ENCODE measurements around the gene FMN2.
A peak's percentile ranks its signal among the peaks of the same experiment; 100 is the strongest.

FMN2 gene

GRCh38 chr1:240084749-240085148 is 6.9 kb upstream of the FMN2 start:
- Histone ChIP-seq H3K9me3 (ENCODE audit: insufficient read depth, low read depth, low read length) (no peaks in the 10 kb centered on the region), H3K14ac (ENCODE audit: low read length) (no peak overlapping the region), H2BK12ac (ENCODE audit: low read length) (no peak overlapping the region), H3K27ac (ENCODE audit: low read depth, low read length) (no peak overlapping the region), H2BK120ac (ENCODE audit: insufficient read depth, low read length, poor library complexity) (no peak overlapping the region), H3K4me3 (ENCODE audit: low read depth, low read length) (no peak overlapping the region), H2AFZ (ENCODE audit: insufficient read depth, low read length, poor library complexity) (no peak overlapping the region), H2BK5ac (ENCODE audit: low read depth, low read length, poor library complexity) (no peak overlapping the region), H3K23ac (ENCODE audit: low read length) (no peak overlapping the region), H3K4me1 (ENCODE audit: control insufficient read depth in 1 of 2, insufficient read depth in 2 of 2, low read length in 2 of 2) (no peaks in the 10 kb centered on the region), H4K91ac (ENCODE audit: low read depth, low read length) (no peak overlapping the region), H4K12ac (ENCODE audit: low read depth, low read length) (no peak overlapping the region), H3K18ac (ENCODE audit: low read length) (no peak overlapping the region), H4K8ac (ENCODE audit: low read depth, low read length) (no peak overlapping the region), H3K9ac (ENCODE audit: low read length) (no peak overlapping the region), H3K36me3 (ENCODE audit: control insufficient read depth in 1 of 2, insufficient read depth in 2 of 2, low read length in 2 of 2) (no peaks in the 10 kb centered on the region), H3K79me1 (ENCODE audit: low read length) (no peaks in the 10 kb centered on the region), H3K4me2 (ENCODE audit: low read length) (no peak overlapping the region), H3K4ac (ENCODE audit: low read depth, low read length) (no peak overlapping the region), H2AK5ac (ENCODE audit: low read length) (no peak overlapping the region), H3K79me2 (ENCODE audit: control insufficient read depth, insufficient read depth, low read length, poor library complexity) (no peaks in the 10 kb centered on the region), H3K27me3 (ENCODE audit: insufficient read depth, low read length) (peaks cover under 1% of the 10 kb centered on the region)
- no peak for DNase-seq
- WGBS (ENCODE audit: extremely low coverage, insufficient coverage, insufficient read length), result no CpG with 5 or more reads among the region's 8 CpGs

GRCh38 chr1:240086726-240087125 is 5.0 kb upstream of the FMN2 start:
- no peaks in the 10 kb centered on the region for H3K36me3 ChIP-seq (ENCODE audit: control insufficient read depth in 1 of 2, insufficient read depth in 2 of 2, low read length in 2 of 2)
- no peak overlapping the region for H2AFZ ChIP-seq (ENCODE audit: insufficient read depth, low read length, poor library complexity)
- no peaks in the 10 kb centered on the region for H3K79me2 ChIP-seq (ENCODE audit: control insufficient read depth, insufficient read depth, low read length, poor library complexity)
- WGBS (ENCODE audit: extremely low coverage, insufficient coverage, insufficient read length), result 100% methylated on average over 1 of the region's 1 CpG
- H3K79me1 ChIP-seq (ENCODE audit: low read length), result no peaks in the 10 kb centered on the region
- H2BK12ac ChIP-seq (ENCODE audit: low read length), result no peak overlapping the region
- no peak overlapping the region for H4K8ac ChIP-seq (ENCODE audit: low read depth, low read length)
- no peak overlapping the region for H2BK120ac ChIP-seq (ENCODE audit: insufficient read depth, low read length, poor library complexity)
- peak in 1 of 2 donors; percentile 13 for DNase-seq
- H3K4me1 ChIP-seq (ENCODE audit: control insufficient read depth in 1 of 2, insufficient read depth in 2 of 2, low read length in 2 of 2), result peaks cover 0 to under 1% of the 10 kb centered on the region in 2 experiments
- no peak overlapping the region for H3K23ac ChIP-seq (ENCODE audit: low read length)
- no peak overlapping the region for H3K9ac ChIP-seq (ENCODE audit: low read length)
- H4K12ac ChIP-seq (ENCODE audit: low read depth, low read length), result no peak overlapping the region
- no peaks in the 10 kb centered on the region for H3K9me3 ChIP-seq (ENCODE audit: insufficient read depth, low read depth, low read length)
- H3K14ac ChIP-seq (ENCODE audit: low read length), result no peak overlapping the region
- H2BK5ac ChIP-seq (ENCODE audit: low read depth, low read length, poor library complexity), result no peak overlapping the region
- no peak overlapping the region for H3K27ac ChIP-seq (ENCODE audit: low read depth, low read length)
- no peak overlapping the region for H4K91ac ChIP-seq (ENCODE audit: low read depth, low read length)
- H3K18ac ChIP-seq (ENCODE audit: low read length), result no peak overlapping the region
- H3K4me3 ChIP-seq (ENCODE audit: low read depth, low read length), result no peak overlapping the region
- H3K4me2 ChIP-seq (ENCODE audit: low read length), result no peak overlapping the region
- no peak overlapping the region for H2AK5ac ChIP-seq (ENCODE audit: low read length)
- no peak overlapping the region for H3K4ac ChIP-seq (ENCODE audit: low read depth, low read length)
- H3K27me3 ChIP-seq (ENCODE audit: insufficient read depth, low read length), result peaks cover 9% of the 10 kb centered on the region

- H3K79me2 ChIP-seq (ENCODE audit: control insufficient read depth, insufficient read depth, low read length, poor library complexity), result no peaks in the 10 kb centered on the region
These were observed 1.7 kb upstream of the FMN2 start for GRCh38 chr1:240090014-240090413.

GRCh38 chr1:240090957-240091600 is 604 bp upstream of the FMN2 start:
- WGBS (ENCODE audit: extremely low coverage, insufficient coverage, insufficient read length), result no CpG with 5 or more reads among the region's 5 CpGs
- no peak overlapping the region for H3K18ac ChIP-seq (ENCODE audit: low read length)
- H2BK5ac ChIP-seq (ENCODE audit: low read depth, low read length, poor library complexity), result no peak overlapping the region
- no peak overlapping the region for H4K91ac ChIP-seq (ENCODE audit: low read depth, low read length)
- no peaks in the 10 kb centered on the region for H3K36me3 ChIP-seq (ENCODE audit: control insufficient read depth in 1 of 2, insufficient read depth in 2 of 2, low read length in 2 of 2)
- no peak overlapping the region for H3K4ac ChIP-seq (ENCODE audit: low read depth, low read length)
- no peak overlapping the region for H3K4me3 ChIP-seq (ENCODE audit: low read depth, low read length)
- H3K79me2 ChIP-seq (ENCODE audit: control insufficient read depth, insufficient read depth, low read length, poor library complexity), result no peaks in the 10 kb centered on the region
- no peaks in the 10 kb centered on the region for H3K9me3 ChIP-seq (ENCODE audit: insufficient read depth, low read depth, low read length)
- no peak overlapping the region for H3K9ac ChIP-seq (ENCODE audit: low read length)
- H3K14ac ChIP-seq (ENCODE audit: low read length), result no peak overlapping the region
- peaks cover 32% of the 10 kb centered on the region for H3K27me3 ChIP-seq (ENCODE audit: insufficient read depth, low read length)
- H2BK12ac ChIP-seq (ENCODE audit: low read length), result no peak overlapping the region
- H3K79me1 ChIP-seq (ENCODE audit: low read length), result no peaks in the 10 kb centered on the region
- no peak for DNase-seq
- H2BK120ac ChIP-seq (ENCODE audit: insufficient read depth, low read length, poor library complexity), result no peak overlapping the region
- no peak overlapping the region for H2AK5ac ChIP-seq (ENCODE audit: low read length)
- no peak overlapping the region for H3K23ac ChIP-seq (ENCODE audit: low read length)
- H3K27ac ChIP-seq (ENCODE audit: low read depth, low read length), result no peak overlapping the region
- peaks cover 5 to 17% of the 10 kb centered on the region in 2 experiments for H3K4me1 ChIP-seq (ENCODE audit: control insufficient read depth in 1 of 2, insufficient read depth in 2 of 2, low read length in 2 of 2)
- H3K4me2 ChIP-seq (ENCODE audit: low read length), result peak overlapping the region; percentile 86
- no peak overlapping the region for H4K8ac ChIP-seq (ENCODE audit: low read depth, low read length)
- H4K12ac ChIP-seq (ENCODE audit: low read depth, low read length), result no peak overlapping the region
- H2AFZ ChIP-seq (ENCODE audit: insufficient read depth, low read length, poor library complexity), result no peak overlapping the region

More at GRCh38 chr1:240090014-240090413, 1.7 kb upstream of the FMN2 start:
- H3K18ac ChIP-seq (ENCODE audit: low read length), result no peak overlapping the region
- no peak overlapping the region for H3K4me2 ChIP-seq (ENCODE audit: low read length)
- no peak overlapping the region for H4K91ac ChIP-seq (ENCODE audit: low read depth, low read length)
- no peak overlapping the region for H2BK5ac ChIP-seq (ENCODE audit: low read depth, low read length, poor library complexity)
- no peak overlapping the region for H4K8ac ChIP-seq (ENCODE audit: low read depth, low read length)
- peaks cover 5 to 17% of the 10 kb centered on the region in 2 experiments for H3K4me1 ChIP-seq (ENCODE audit: control insufficient read depth in 1 of 2, insufficient read depth in 2 of 2, low read length in 2 of 2)
- no peak overlapping the region for H3K14ac ChIP-seq (ENCODE audit: low read length)
- no peak overlapping the region for H2BK12ac ChIP-seq (ENCODE audit: low read length)
- WGBS (ENCODE audit: extremely low coverage, insufficient coverage, insufficient read length), result no CpG with 5 or more reads among the region's 2 CpGs
- H3K4ac ChIP-seq (ENCODE audit: low read depth, low read length), result no peak overlapping the region
- no peak overlapping the region for H3K23ac ChIP-seq (ENCODE audit: low read length)
- peaks cover 32% of the 10 kb centered on the region for H3K27me3 ChIP-seq (ENCODE audit: insufficient read depth, low read length)
- no peak for DNase-seq
- no peaks in the 10 kb centered on the region for H3K36me3 ChIP-seq (ENCODE audit: control insufficient read depth in 1 of 2, insufficient read depth in 2 of 2, low read length in 2 of 2)
- no peak overlapping the region for H2BK120ac ChIP-seq (ENCODE audit: insufficient read depth, low read length, poor library complexity)
- H2AK5ac ChIP-seq (ENCODE audit: low read length), result no peak overlapping the region
- H3K9ac ChIP-seq (ENCODE audit: low read length), result no peak overlapping the region
- no peak overlapping the region for H4K12ac ChIP-seq (ENCODE audit: low read depth, low read length)
- no peaks in the 10 kb centered on the region for H3K79me1 ChIP-seq (ENCODE audit: low read length)
- no peak overlapping the region for H3K27ac ChIP-seq (ENCODE audit: low read depth, low read length)
- H3K9me3 ChIP-seq (ENCODE audit: insufficient read depth, low read depth, low read length), result no peaks in the 10 kb centered on the region
- no peak overlapping the region for H3K4me3 ChIP-seq (ENCODE audit: low read depth, low read length)
- no peak overlapping the region for H2AFZ ChIP-seq (ENCODE audit: insufficient read depth, low read length, poor library complexity)

Measured in trophoblast cell (in vitro differentiated cells and primary cell).